Measurements from ENCODE around the gene MMP24. TPM values are rescaled to one million over a fixed set of nuclear protein-coding genes. Genes with fewer than 3 reads are reported as not detected.

MMP24 gene
- total and polyA plus RNA-seq, 2 experiments from 2014 or later = 2.0 to 27.3 TPM

DNA sequence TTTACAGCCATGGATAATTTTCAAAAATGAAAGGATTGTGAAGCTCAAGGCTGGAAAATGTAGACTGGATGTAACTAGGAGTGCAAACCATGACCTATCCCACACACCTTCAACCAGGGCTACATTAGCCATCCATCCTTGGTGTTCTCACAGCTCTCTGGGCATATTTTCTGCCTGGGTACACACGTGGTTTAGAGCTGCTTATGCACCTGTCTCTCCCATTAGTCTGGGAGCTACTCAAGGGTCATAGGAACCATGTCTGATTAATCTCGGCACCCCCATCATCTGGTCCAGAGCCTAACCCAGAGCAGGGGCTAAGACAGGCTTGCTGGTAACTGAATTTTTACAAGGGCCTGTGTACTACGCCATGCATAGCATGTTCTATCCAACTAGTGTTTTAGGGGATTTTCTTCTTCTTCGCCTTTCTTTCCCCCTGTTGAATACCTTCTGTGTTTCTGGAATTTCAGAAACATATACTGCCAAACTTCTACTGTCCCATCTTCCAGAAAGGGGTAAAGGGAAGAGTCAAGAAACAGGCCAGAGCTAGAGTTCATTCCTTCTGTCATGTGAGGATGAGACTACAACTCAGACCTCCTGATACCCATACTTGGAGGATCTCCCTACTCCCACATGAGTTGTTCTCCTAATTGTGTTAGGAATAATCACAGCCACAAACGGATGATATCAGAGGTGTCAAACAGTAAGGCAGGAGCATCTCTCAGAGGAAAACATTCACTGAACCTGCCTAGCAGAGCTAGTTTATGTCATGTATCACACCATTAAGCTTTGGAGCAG, 91.1 kb downstream of the MMP24 start (continued):
- TF ChIP-seq, protein P1, sequence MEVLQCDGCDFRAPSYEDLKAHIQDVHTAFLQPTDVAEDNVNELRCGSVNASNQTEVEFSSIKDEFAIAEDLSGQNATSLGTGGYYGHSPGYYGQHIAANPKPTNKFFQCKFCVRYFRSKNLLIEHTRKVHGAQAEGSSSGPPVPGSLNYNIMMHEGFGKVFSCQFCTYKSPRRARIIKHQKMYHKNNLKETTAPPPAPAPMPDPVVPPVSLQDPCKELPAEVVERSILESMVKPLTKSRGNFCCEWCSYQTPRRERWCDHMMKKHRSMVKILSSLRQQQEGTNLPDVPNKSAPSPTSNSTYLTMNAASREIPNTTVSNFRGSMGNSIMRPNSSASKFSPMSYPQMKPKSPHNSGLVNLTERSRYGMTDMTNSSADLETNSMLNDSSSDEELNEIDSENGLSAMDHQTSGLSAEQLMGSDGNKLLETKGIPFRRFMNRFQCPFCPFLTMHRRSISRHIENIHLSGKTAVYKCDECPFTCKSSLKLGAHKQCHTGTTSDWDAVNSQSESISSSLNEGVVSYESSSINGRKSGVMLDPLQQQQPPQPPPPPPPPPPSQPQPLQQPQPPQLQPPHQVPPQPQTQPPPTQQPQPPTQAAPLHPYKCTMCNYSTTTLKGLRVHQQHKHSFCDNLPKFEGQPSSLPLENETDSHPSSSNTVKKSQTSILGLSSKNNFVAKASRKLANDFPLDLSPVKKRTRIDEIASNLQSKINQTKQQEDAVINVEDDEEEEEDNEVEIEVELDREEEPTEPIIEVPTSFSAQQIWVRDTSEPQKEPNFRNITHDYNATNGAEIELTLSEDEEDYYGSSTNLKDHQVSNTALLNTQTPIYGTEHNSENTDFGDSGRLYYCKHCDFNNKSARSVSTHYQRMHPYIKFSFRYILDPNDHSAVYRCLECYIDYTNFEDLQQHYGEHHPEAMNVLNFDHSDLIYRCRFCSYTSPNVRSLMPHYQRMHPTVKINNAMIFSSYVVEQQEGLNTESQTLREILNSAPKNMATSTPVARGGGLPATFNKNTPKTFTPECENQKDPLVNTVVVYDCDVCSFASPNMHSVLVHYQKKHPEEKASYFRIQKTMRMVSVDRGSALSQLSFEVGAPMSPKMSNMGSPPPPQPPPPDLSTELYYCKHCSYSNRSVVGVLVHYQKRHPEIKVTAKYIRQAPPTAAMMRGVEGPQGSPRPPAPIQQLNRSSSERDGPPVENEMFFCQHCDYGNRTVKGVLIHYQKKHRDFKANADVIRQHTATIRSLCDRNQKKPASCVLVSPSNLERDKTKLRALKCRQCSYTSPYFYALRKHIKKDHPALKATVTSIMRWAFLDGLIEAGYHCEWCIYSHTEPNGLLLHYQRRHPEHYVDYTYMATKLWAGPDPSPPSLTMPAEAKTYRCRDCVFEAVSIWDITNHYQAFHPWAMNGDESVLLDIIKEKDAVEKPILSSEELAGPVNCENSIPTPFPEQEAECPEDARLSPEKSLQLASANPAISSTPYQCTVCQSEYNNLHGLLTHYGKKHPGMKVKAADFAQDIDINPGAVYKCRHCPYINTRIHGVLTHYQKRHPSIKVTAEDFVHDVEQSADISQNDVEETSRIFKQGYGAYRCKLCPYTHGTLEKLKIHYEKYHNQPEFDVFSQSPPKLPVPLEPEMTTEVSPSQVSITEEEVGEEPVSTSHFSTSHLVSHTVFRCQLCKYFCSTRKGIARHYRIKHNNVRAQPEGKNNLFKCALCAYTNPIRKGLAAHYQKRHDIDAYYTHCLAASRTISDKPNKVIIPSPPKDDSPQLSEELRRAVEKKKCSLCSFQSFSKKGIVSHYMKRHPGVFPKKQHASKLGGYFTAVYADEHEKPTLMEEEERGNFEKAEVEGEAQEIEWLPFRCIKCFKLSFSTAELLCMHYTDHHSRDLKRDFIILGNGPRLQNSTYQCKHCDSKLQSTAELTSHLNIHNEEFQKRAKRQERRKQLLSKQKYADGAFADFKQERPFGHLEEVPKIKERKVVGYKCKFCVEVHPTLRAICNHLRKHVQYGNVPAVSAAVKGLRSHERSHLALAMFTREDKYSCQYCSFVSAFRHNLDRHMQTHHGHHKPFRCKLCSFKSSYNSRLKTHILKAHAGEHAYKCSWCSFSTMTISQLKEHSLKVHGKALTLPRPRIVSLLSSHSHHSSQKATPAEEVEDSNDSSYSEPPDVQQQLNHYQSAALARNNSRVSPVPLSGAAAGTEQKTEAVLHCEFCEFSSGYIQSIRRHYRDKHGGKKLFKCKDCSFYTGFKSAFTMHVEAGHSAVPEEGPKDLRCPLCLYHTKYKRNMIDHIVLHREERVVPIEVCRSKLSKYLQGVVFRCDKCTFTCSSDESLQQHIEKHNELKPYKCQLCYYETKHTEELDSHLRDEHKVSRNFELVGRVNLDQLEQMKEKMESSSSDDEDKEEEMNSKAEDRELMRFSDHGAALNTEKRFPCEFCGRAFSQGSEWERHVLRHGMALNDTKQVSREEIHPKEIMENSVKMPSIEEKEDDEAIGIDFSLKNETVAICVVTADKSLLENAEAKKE (CRISPR knock-in tag; IDR thresholded peaks at IDR 0.05) = no peak
- TF ChIP-seq CREB1 (CRISPR knock-in tag; IDR thresholded peaks at IDR 0.05; ENCODE audit: low read depth) = no peak
- TF ChIP-seq EZH2 (IDR thresholded peaks at IDR 0.05; ENCODE audit: low read depth, unreplicated experiment) = no peak

- no peak for DNase-seq (ENCODE audit: low spot score)
- ATAC-seq = no peak
- H3K27me3 Mint-ChIP-seq (ENCODE audit: insufficient read depth, low read depth, poor library complexity) = peaks cover 5% of the 10 kb centered on the region
- Histone ChIP-seq H3K4me3 (no peak overlapping the region), H3K4me1 (ENCODE audit: insufficient read depth) (peaks cover 8% of the 10 kb centered on the region), H3K36me3 (ENCODE audit: insufficient read depth) (no peaks in the 10 kb centered on the region), H3K79me2 (replicated peaks; ENCODE audit: insufficient read depth) (no peaks in the 10 kb centered on the region), H4K20me1 (replicated peaks; ENCODE audit: insufficient read depth) (no peaks in the 10 kb centered on the region), H3K27me3 (ENCODE audit: insufficient read depth) (no peaks in the 10 kb centered on the region), H3K9me2 (ENCODE audit: insufficient read depth) (no peaks in the 10 kb centered on the region), H3F3A (replicated peaks; ENCODE audit: low read depth) (no peaks in the 10 kb centered on the region), H2AFZ (no peak overlapping the region), H3K27ac (ENCODE audit: low read depth) (no peak overlapping the region), H3K4me2 (no peak overlapping the region)
- H3K4me1 Mint-ChIP-seq = peaks cover 30% of the 10 kb centered on the region
- peak overlapping the region; percentile 41; the same call in 1 of the 2 replicates for H3K27ac Mint-ChIP-seq
- H3K9me3 Mint-ChIP-seq = no peaks in the 10 kb centered on the region; the same call in 2 of the 3 replicates
- no peaks in the 10 kb centered on the region for H3K36me3 Mint-ChIP-seq (ENCODE audit: low read depth)
- no peak overlapping the region for H3K4me3 Mint-ChIP-seq
- no peak for TF ChIP-seq ZNF331 (CRISPR knock-in tag; IDR thresholded peaks at IDR 0.05; ENCODE audit: low read depth)
- no peak for TF ChIP-seq STAT1 (IDR thresholded peaks at IDR 0.05; ENCODE audit: unreplicated experiment)
- no peak for TF ChIP-seq NANOG (IDR thresholded peaks at IDR 0.05; ENCODE audit: borderline replicate concordance)
- no peak for TF ChIP-seq CREB1 (CRISPR knock-in tag; IDR thresholded peaks at IDR 0.05; ENCODE audit: low read depth)
- TF ChIP-seq, protein P2, sequence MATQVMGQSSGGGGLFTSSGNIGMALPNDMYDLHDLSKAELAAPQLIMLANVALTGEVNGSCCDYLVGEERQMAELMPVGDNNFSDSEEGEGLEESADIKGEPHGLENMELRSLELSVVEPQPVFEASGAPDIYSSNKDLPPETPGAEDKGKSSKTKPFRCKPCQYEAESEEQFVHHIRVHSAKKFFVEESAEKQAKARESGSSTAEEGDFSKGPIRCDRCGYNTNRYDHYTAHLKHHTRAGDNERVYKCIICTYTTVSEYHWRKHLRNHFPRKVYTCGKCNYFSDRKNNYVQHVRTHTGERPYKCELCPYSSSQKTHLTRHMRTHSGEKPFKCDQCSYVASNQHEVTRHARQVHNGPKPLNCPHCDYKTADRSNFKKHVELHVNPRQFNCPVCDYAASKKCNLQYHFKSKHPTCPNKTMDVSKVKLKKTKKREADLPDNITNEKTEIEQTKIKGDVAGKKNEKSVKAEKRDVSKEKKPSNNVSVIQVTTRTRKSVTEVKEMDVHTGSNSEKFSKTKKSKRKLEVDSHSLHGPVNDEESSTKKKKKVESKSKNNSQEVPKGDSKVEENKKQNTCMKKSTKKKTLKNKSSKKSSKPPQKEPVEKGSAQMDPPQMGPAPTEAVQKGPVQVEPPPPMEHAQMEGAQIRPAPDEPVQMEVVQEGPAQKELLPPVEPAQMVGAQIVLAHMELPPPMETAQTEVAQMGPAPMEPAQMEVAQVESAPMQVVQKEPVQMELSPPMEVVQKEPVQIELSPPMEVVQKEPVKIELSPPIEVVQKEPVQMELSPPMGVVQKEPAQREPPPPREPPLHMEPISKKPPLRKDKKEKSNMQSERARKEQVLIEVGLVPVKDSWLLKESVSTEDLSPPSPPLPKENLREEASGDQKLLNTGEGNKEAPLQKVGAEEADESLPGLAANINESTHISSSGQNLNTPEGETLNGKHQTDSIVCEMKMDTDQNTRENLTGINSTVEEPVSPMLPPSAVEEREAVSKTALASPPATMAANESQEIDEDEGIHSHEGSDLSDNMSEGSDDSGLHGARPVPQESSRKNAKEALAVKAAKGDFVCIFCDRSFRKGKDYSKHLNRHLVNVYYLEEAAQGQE (IDR thresholded peaks at IDR 0.05; ENCODE audit: unreplicated experiment) = no peak
These were observed 92.1 kb downstream of the MMP24 start for GRCh38 chr20:35318502-35319157.

All from GM23338 (cell line).